G401 (cell line): ENCODE measurements around the gene SMURF1. TPM values are rescaled to one million over a fixed set of nuclear protein-coding genes. Genes with fewer than 3 reads are reported as not detected.

Source experiments
- DNase-seq: peaks from one replicate; pipeline ENCODE4 v3.0.0-alpha.2; 2015; ENCODE audit warnings: low spot score
- in situ Hi-C: cut with HindIII; loops from 2 replicates; pipeline ENCODE4 v1.10.0; 2016; ENCODE audit warnings: low sequenced_read_pairs, mixed read lengths
- total RNA-seq: library from RNA; depleted of rRNA; stranded (reverse); fragments of >200 nt; shearing (Covaris generic); gene quantifications from 2 replicates; pipeline ENCODE4 v1.2.3, GENCODE V29; 2014

SMURF1 gene
- total RNA-seq, 1 experiment from 2014 or later, result 23.0 TPM

GRCh38 chr7:99000904-99001465 is 142.9 kb downstream of the SMURF1 start:
- in situ Hi-C loops, result no loop called here

GRCh38 chr7:99000196-99000903 is 143.6 kb downstream of the SMURF1 start:
- in situ Hi-C loops, result no loop called here
- no peak for DNase-seq

More at GRCh38 chr7:99000904-99001465, 142.9 kb downstream of the SMURF1 start:
- DNase-seq, result no peak

- in situ Hi-C loops, result no loop called here
- peak; percentile 23 for DNase-seq
Observed at GRCh38 chr7:98998821-98999725, 144.8 kb downstream of the SMURF1 start.

GRCh38 chr7:98997846-98998245 is 146.1 kb downstream of the SMURF1 start:
- in situ Hi-C loops, result no loop called here

GRCh38 chr7:98996150-98996552 is 147.8 kb downstream of the SMURF1 start:
- DNase-seq, result no peak
- in situ Hi-C loops, result no loop called here

More at GRCh38 chr7:98997846-98998245, 146.1 kb downstream of the SMURF1 start:
- DNase-seq, result no peak

- no peak for DNase-seq
- in situ Hi-C loops, result no loop called here
Observed at GRCh38 chr7:98995523-98996149, 148.3 kb downstream of the SMURF1 start.

DNA sequence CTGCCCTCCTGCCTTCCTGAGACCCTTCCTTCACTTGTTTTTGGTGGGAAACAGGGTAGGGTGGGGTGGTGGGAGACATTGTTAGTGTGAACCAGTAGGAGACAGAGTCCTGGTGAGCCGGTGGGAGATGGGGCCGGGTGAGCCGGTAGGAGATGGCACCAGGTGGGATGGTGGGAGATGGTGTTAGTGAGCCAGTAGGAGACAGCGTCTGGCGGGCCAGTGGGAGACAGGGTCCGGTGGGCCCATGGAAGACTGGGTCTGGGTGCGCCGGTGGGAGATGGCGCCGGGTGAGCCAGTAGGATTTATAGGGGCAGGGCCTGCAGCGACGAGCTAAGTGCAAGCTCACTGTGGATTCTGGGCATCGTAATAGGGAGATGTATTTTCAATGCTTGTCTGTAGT is 148.8 kb downstream of the SMURF1 start:
- no peak for DNase-seq
- in situ Hi-C loops, result no loop called here

DNA sequence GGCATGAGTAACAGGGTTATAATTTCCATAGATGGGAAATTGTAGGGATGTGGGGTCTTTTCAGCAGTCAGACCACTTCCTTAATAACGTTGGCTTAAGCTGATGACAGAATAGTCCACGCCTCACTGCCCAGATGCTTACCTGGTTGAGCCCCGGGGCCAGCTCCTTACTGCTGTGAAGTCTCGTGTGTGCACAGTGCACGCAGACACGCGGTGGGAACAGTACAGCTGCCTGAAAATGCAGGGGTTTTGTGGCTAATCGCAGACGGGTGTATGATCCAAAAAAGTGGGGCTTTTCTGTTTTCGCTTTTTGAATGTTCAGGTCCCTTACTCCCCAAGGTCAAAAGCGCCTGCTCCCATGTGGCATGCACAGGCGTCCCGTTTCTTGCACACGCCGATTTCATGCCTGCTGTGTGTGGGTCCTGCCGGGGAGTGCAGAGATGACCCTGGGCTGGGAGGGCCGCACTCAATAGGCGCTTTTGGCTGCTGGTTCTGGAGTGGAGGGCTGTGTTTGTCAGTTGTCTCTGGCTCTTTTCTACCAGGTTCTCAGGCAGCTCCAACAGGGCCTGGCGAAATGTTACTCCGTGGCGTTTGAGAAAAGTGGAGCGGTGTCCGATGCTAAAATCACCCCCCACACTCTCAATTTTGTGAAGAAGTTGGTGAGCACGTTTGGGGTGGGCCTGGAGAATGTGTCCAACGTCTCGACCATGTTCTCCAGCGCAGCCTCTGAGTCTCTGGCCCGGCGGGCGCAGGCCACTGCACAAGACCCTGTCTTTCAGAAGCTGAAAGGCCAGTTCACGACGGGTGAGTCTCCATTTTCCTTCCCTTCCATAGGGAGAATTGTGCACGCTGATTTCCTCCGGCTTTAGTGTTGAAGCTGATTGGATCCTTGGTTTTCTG is 149.6 kb downstream of the SMURF1 start:
- no peak for DNase-seq
- in situ Hi-C loops, result no loop called here

DNA sequence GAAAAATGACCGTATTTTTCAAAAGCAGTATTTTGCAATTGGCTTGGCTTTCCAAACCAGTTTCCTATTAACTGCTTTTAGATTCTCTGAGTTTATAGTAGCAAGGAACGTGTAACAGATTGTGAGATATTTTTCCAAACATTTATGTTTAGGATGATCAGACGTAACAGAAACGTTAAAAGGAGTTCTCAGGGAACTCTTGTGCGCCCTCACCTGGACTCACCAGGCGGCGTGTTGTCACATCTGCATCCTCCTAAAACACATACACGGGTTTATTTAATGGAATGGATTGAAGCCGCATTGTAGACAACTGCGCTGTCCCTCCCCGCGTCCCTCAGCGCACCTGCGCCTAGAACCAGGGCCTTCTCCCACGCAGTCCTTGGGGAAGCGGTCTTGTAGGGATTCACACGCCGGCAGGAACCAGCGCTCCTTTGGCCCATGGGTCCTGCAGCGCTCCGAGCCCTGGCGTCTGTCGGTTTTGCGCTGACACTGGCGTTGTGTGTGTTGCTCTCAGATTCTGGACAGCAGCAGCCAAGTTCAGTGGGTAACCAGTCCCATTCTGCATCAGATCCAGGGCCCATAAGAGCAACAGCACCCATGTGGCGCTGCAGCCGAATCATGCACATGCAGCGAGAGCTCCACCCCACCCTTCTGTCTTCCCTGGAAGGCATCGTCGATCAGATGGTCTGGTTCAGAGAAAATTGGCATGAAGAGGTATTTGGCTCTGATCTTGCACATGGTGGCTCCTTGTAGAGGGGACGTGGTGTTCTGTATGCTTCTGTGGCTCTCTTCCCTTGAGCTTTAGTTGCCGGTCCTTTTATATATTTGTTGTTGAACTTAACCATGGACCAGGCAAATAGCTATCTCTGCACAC is 150.6 kb downstream of the SMURF1 start:
- in situ Hi-C loops, result no loop called here
- peak; percentile 96 for DNase-seq

DNA sequence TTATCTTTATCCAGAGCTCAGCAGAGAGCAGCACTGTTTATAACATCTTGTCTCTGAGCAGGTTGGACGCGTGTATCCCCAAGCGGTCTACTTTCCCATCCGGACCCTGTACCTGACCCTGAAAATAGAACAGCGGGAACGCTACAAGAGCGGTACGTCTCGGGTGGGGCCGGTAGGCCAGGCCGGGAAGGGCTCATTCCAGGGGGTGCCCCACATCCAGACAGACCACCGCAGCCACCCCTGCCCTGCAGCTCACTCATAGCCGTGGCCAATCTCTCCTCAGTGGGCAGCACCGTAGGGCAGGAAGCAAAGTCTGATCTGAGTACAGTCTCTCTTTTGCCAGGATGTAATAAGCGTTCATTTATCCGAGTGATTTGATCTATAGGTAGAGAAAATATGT is 151.8 kb downstream of the SMURF1 start:
- in situ Hi-C loops, result no loop called here
- no peak for DNase-seq

GRCh38 chr7:98991141-98991540 is 152.8 kb downstream of the SMURF1 start:
- DNase-seq, result no peak
- in situ Hi-C loops, result no loop called here

- in situ Hi-C loops, result no loop called here
- DNase-seq, result no peak
Observed at GRCh38 chr7:98990356-98990755, 153.6 kb downstream of the SMURF1 start.

- DNase-seq, result peak; percentile 14
- in situ Hi-C loops, result no loop called here
Observed at GRCh38 chr7:98988641-98989040, 155.3 kb downstream of the SMURF1 start.

DNA sequence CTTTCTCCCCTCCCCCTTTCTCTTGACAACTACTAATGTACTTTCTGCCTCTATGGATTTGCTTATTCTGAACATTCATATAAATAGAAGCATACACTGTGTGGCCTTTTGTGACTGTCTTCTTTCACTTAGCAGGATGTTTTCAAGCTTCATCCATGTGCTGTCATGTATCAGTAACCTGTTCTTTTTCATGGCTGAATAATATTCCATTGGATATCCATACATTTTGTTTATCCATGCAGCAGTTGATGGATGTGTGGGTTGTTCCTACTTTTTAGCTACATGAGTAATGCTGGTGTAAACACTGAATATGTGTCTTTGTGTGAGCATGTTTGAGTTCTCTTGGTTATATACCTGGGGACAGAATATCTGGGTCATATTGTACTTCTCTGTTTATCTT is 158.0 kb downstream of the SMURF1 start:
- in situ Hi-C loops, result no loop called here
- no peak for DNase-seq

DNA sequence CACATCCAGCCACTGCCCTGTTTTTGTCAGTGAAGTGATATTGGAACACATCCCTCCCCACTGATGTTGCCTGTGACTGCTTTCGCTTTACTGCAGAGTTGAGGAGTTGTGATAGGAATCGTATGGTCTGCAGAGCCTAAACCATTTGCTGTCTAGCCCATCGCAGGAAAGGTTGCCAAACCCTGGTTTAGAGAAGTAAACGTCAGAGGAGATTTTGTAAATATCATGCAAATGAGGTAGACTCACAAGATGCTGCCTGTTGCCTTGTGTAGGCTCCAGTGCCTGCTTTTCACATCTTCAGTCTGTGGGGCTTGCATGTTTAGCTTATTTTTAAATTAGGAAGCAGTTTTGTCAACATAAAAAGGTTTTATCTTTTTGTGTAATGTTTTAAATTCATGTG is 158.5 kb downstream of the SMURF1 start:
- no peak for DNase-seq
- in situ Hi-C loops, result no loop called here

DNA sequence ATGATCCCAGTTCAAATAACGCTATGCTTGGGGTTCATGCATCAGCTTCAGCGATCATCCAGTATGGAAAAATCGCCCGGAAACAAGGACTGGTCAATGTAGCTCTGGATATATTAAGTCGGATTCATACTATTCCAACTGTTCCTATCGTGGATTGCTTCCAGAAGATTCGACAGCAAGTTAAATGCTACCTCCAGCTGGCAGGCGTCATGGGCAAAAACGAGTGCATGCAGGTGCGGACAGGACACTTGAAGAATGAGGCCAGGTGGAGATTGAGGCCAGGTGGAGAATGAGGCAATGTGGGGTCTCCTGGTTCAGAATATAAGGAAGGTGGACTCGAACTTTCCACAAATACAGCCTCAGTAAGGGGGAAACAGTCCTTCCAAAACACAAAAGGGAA is 159.8 kb downstream of the SMURF1 start:
- in situ Hi-C loops, result no loop called here
- DNase-seq, result no peak

- in situ Hi-C loops, result no loop called here
- DNase-seq, result no peak
Observed at GRCh38 chr7:98982686-98983085, 161.2 kb downstream of the SMURF1 start.

GRCh38 chr7:98981701-98982100 is 162.2 kb downstream of the SMURF1 start:
- DNase-seq, result peak; percentile 87
- in situ Hi-C loops, result no loop called here
